A549 treated with Mapracorat at 1 μM for 4 hours (cell line): ENCODE results near the gene PRDM12. TPM values are rescaled to one million over a fixed set of nuclear protein-coding genes. Genes with fewer than 3 reads are reported as not detected.

Experiments
- total RNA-seq: library from RNA; stranded (reverse); fragments of 200-300 nt; extraction: Qiagen RNA extraction; gene quantifications from 5 replicates; pipeline ENCODE4 v1.2.3, GENCODE V29; 2022

PRDM12 gene
- total RNA-seq = 0.23 to 0.39 TPM (median 0.29 TPM) in 5 replicates

DNA sequence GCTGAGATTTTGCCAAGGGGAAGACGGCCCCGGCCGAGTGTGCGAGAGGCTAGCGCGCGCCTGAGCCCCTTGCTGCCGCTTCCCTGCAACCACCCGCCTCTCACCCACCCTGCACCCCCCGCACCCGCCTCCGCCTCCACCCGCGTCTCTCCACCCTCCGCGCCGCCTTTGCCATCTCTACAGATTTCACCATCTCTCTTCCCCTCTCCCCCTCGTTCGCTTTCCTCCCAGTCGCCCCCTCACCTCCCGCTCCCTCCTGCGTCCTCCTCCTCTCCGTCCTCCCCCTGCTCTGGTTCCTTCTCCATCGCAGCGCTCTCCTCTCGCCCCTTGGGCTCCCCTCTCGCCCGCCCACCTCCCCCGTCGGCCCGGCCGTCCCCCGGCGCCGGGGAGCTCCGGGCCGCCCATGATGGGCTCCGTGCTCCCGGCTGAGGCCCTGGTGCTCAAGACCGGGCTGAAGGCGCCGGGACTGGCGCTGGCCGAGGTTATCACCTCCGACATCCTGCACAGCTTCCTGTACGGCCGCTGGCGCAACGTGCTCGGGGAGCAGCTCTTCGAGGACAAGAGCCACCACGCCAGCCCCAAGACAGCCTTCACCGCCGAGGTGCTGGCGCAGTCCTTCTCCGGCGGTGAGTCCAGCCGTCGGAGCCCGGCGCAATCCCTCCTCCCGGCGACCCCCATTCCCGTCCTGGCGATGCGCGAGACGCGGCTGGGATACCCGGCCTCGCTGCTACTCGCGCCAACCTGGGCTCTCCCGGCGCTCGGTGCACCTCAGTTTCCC, at the start of gene PRDM12:
Gene PRDM12, plus strand, starts transcription at position 344 of the 778 bp plus-strand sequence. Its CDS starts 60 bp downstream, at position 404.

GRCh38 chr9:130693426-130694191, 29.2 kb downstream of the PRDM12 start, which contains the start of gene EXOSC2:
EXOSC2 (plus strand) TSS chr9:130693780; CDS start chr9:130693792, 12 bp downstream.

Other genes starting within 250 kb of the PRDM12 start
- gene ASS1, start 219.6 kb upstream of the PRDM12 start, total RNA-seq = 18.0 to 21.5 TPM (median 20.0 TPM) in 5 replicates
- 47.4 to 51.4 TPM (median 50.5 TPM) in 5 replicates for gene FUBP3, start 85.0 kb upstream of the PRDM12 start, total RNA-seq
- gene EXOSC2, start 29.2 kb downstream of the PRDM12 start, total RNA-seq = 48.2 to 73.3 TPM (median 50.2 TPM) in 5 replicates
- 37.5 to 53.7 TPM (median 51.9 TPM) in 5 replicates for gene ABL1, start 170.7 kb downstream of the PRDM12 start, total RNA-seq
- gene QRFP, start 232.2 kb downstream of the PRDM12 start, total RNA-seq = not detected in 5 replicates